Measurements from ENCODE around the gene FAS.

- TF ChIP-seq, protein P1, sequence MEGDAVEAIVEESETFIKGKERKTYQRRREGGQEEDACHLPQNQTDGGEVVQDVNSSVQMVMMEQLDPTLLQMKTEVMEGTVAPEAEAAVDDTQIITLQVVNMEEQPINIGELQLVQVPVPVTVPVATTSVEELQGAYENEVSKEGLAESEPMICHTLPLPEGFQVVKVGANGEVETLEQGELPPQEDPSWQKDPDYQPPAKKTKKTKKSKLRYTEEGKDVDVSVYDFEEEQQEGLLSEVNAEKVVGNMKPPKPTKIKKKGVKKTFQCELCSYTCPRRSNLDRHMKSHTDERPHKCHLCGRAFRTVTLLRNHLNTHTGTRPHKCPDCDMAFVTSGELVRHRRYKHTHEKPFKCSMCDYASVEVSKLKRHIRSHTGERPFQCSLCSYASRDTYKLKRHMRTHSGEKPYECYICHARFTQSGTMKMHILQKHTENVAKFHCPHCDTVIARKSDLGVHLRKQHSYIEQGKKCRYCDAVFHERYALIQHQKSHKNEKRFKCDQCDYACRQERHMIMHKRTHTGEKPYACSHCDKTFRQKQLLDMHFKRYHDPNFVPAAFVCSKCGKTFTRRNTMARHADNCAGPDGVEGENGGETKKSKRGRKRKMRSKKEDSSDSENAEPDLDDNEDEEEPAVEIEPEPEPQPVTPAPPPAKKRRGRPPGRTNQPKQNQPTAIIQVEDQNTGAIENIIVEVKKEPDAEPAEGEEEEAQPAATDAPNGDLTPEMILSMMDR (IDR thresholded peaks at IDR 0.05): peak; percentile 76 to 97 (median 94)
- TF ChIP-seq EP300 (IDR thresholded peaks at IDR 0.05): no peak
These were observed 39.3 kb downstream of the FAS start for GRCh38 chr10:89029785-89030437.
